Psoas muscle (tissue), 8 donors: ENCODE data around the gene HSD17B11. TPM values are rescaled to one million over a fixed set of nuclear protein-coding genes. Genes with fewer than 3 reads are reported as not detected.

Experiments used
- ATAC-seq, 4 donors: fragments of 200-7000 bp; cut with Tn5 transposase; one replicate each; pipeline ENCODE4 v1.9.1; 2020; ENCODE audit warnings: moderate library complexity in 3 of 4, mild to moderate bottlenecking in 2 of 4
- DNase-seq, 2 donors: peaks; one replicate each; pipeline ENCODE4 v3.0.0-alpha.2; 2020
- H3K27ac ChIP-seq: fragments of 200-600 bp; one replicate; pipeline ENCODE4 v1.8.0; 2022
- H3K27me3 ChIP-seq, 3 donors: fragments of 200-600 bp in 1 of 3; one replicate each; pipeline versions ENCODE4 v1.6.1 to v1.8.0; 2013 to 2022; ENCODE audit warnings: low read length in 2 of 3, mild to moderate bottlenecking in 2 of 3, moderate library complexity in 1 of 3; ENCODE audit not compliant: insufficient read depth in 3 of 3
- H3K36me3 ChIP-seq, 2 donors: fragments of 200-600 bp in 1 of 2; one replicate each; pipeline versions ENCODE4 v1.6.1 to v1.8.0; 2013 to 2022; ENCODE audit warnings: low read depth in 1 of 2, mild to moderate bottlenecking in 1 of 2, moderate library complexity in 1 of 2; ENCODE audit not compliant: insufficient read depth in 1 of 2
- H3K4me1 ChIP-seq: fragments of 200-600 bp; one replicate; pipeline ENCODE4 v1.8.0; 2022
- H3K4me3 ChIP-seq: fragments of 200-600 bp; one replicate; pipeline ENCODE4 v1.8.0; 2022; ENCODE audit warnings: mild to moderate bottlenecking
- H3K9me3 ChIP-seq: fragments of 200-600 bp; one replicate; pipeline ENCODE4 v1.8.0; 2022
- WGBS, 3 donors: extraction: QIAGEN DNeasy Blood & Tissue Kit; methylation state at CpG; one replicate each; pipeline versions ENCODE4 v1.1.6 to v1.1.7; 2013; 5-methylcytosine and 5-hydroxymethylcytosine counted together
- intact Hi-C, 2 donors: fragments of 100-400 bp; cut with DNase I; formaldehyde crosslinking; loops; one replicate each; pipeline versions ENCODE4 v1.11.0 to v1.14.2; 2022
- polyA plus RNA-seq, 3 donors: library from polyadenylated mRNA; stranded (reverse); fragments of 200-250 nt; gene quantifications; one replicate each; pipeline ENCODE4 v1.2.3, GENCODE V29; 2013
- total RNA-seq, 4 donors: library from RNA; stranded (reverse); fragmentation: NEBNext Ultra II Directional in 2 of 4; extraction: Animal tissue kit (Norgen Biotek cat#: 25700) in 2 of 4; gene quantifications; one replicate each; pipeline versions ENCODE4 v1.2.1 to v1.2.4, GENCODE V29; 2021 to 2023
- TF ChIP-seq, protein P1 (sequence below): fragments of 200-600 bp; IDR thresholded peaks from one replicate; pipeline ENCODE4 v1.8.0; 2022; ENCODE audit warnings: antibody characterized with exemption
- donor health status: healthy with polysubstance abuse.
- donor health status: DM: no; HTN: no; CAD: no; lungs with moderate emphysema.
- donor health status: Bipolar disorder and iron deficiency.
- donor health status: healthy.
- donor health status: DM: yes; HTN: yes; CAD: no.
- donor health status: DM: no; HTN: no; CAD: no.
- donor health status: DM: no; HTN: no; CAD: no.
- donor health status: DM: yes; HTN: yes; CAD: no.

HSD17B11 gene
- total and polyA plus RNA-seq, 7 donors = 5.1 to 11.3 (median 9.6) TPM

- WGBS, 3 donors = 68 to 78% (median 72%) methylated on average over 2 of the region's 2 CpGs
- Histone ChIP-seq H3K27ac (no peak overlapping the region), H3K36me3 (peaks cover 2 to 8% of the 10 kb centered on the region in 2 donors), H3K27me3 (no peaks in the 10 kb centered on the region), H3K4me1 (no peaks in the 10 kb centered on the region), H3K9me3 (peaks cover under 1% of the 10 kb centered on the region), H3K4me3 (no peak overlapping the region)
- ATAC-seq (no peak), DNase-seq (no peak)
- TF ChIP-seq, protein P1, sequence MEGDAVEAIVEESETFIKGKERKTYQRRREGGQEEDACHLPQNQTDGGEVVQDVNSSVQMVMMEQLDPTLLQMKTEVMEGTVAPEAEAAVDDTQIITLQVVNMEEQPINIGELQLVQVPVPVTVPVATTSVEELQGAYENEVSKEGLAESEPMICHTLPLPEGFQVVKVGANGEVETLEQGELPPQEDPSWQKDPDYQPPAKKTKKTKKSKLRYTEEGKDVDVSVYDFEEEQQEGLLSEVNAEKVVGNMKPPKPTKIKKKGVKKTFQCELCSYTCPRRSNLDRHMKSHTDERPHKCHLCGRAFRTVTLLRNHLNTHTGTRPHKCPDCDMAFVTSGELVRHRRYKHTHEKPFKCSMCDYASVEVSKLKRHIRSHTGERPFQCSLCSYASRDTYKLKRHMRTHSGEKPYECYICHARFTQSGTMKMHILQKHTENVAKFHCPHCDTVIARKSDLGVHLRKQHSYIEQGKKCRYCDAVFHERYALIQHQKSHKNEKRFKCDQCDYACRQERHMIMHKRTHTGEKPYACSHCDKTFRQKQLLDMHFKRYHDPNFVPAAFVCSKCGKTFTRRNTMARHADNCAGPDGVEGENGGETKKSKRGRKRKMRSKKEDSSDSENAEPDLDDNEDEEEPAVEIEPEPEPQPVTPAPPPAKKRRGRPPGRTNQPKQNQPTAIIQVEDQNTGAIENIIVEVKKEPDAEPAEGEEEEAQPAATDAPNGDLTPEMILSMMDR = no peak
- intact Hi-C loops = no loop called here
These were observed 51.5 kb downstream of the HSD17B11 start for GRCh38 chr4:87339440-87339839.

- no peaks in the 10 kb centered on the region for H3K4me1 ChIP-seq
- TF ChIP-seq, protein P1 = no peak
- no peak for DNase-seq
- no peak overlapping the region for H3K4me3 ChIP-seq
- ATAC-seq = no peak
- H3K9me3 ChIP-seq = peaks cover 12% of the 10 kb centered on the region
- H3K27me3 ChIP-seq = no peaks in the 10 kb centered on the region
- H3K27ac ChIP-seq = no peak overlapping the region
- peaks cover 2 to 8% of the 10 kb centered on the region in 2 donors for H3K36me3 ChIP-seq
- intact Hi-C loops = no loop called here
- WGBS, 3 donors = 82 to 86% (median 83%) methylated on average over 1 of the region's 1 CpG
These were observed 53.6 kb downstream of the HSD17B11 start for GRCh38 chr4:87337361-87337760.

DNA sequence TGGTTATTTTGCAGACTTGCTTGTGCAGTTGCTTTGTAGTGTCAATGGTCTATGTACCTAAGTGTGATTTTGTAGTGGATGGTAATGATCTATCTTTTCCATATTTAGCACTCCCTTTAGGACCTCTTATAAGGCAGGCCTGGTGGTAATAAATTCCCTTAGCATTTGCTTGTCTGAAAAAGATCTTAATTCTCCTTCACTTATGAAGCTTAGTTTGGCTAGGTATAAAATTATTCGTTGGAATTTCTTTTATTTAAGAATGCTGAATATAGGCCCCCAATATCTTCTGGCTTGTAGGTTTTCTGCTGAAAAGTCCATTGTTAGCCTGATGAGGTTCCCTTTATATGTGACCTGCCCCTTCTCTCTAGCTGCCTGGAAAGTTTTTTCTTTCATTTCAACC is 57.7 kb downstream of the HSD17B11 start:
- ATAC-seq = no peak
- intact Hi-C loops = no loop called here
- no peak for DNase-seq
- Histone ChIP-seq H3K27me3 (no peaks in the 10 kb centered on the region), H3K4me1 (no peaks in the 10 kb centered on the region), H3K27ac (no peak overlapping the region), H3K36me3 (peaks cover 0 to 2% of the 10 kb centered on the region in 2 donors), H3K9me3 (peaks cover 15% of the 10 kb centered on the region), H3K4me3 (no peak overlapping the region)
- WGBS, 3 donors = 98 to 100% (median 98%) methylated on average over 1 of the region's 1 CpG
- TF ChIP-seq, protein P1 = no peak

GRCh38 chr4:87330761-87331160 is 60.2 kb downstream of the HSD17B11 start:
- DNase-seq (no peak), ATAC-seq (no peak)
- Histone ChIP-seq H3K4me1 (no peaks in the 10 kb centered on the region), H3K9me3 (peaks cover 15% of the 10 kb centered on the region), H3K27ac (no peak overlapping the region), H3K36me3 (no peaks in the 10 kb centered on the region), H3K4me3 (no peak overlapping the region), H3K27me3 (no peaks in the 10 kb centered on the region)
- 81 to 86% (median 85%) methylated on average over 4 of the region's 4 CpGs for WGBS, 3 donors
- intact Hi-C loops = no loop called here
- TF ChIP-seq, protein P1 = no peak

DNA sequence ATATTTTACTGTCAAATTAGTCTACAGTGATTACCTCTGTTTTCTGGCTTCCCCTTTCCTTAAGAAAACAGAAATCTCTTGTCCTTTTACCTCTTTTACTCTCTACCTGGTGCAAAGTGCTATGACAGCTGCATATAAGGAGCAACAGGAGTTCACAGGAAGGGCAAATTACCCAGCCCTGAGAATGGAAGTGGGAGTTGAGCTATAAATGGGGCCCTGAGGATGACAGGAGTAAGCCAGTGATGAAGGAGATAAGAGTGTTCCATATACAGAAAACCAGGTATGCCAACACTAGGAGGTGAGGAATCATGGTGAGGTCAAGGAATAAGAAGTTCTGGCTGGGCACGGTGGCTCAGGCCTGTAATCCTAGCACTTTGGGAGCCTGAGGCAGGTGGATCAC is 63.9 kb downstream of the HSD17B11 start:
- no peak for ATAC-seq
- Histone ChIP-seq H3K27me3 (no peaks in the 10 kb centered on the region), H3K4me1 (no peaks in the 10 kb centered on the region), H3K4me3 (no peak overlapping the region), H3K9me3 (peaks cover under 1% of the 10 kb centered on the region), H3K36me3 (no peaks in the 10 kb centered on the region), H3K27ac (no peak overlapping the region)
- WGBS, 3 donors = 85 to 93% (median 89%) methylated on average over 1 of the region's 1 CpG
- no peak for DNase-seq
- TF ChIP-seq, protein P1 = no peak
- intact Hi-C loops = no loop called here
